Embryonic facial prominence (tissue), 1 donor: Measurements from ENCODE around the gene GLIS1.

Source experiments
- DNase-seq: peaks from one replicate; pipeline ENCODE4 v3.0.0-alpha.2; 2016; ENCODE audit errors: extremely low spot score

Gene GLIS1

GRCh38 chr1:53486395-53487026 is 252.5 kb downstream of the GLIS1 start:
- DNase-seq = no peak

GRCh38 chr1:53485478-53486394 is 253.2 kb downstream of the GLIS1 start:
- peak; percentile 82 for DNase-seq

GRCh38 chr1:53484705-53485477 is 254.1 kb downstream of the GLIS1 start:
- DNase-seq = no peak

- no peak for DNase-seq
These were observed 255.3 kb downstream of the GLIS1 start for GRCh38 chr1:53483656-53484055.

- DNase-seq = no peak
These were observed 255.8 kb downstream of the GLIS1 start for GRCh38 chr1:53483170-53483569.

- no peak for DNase-seq
These were observed 256.4 kb downstream of the GLIS1 start for GRCh38 chr1:53482441-53483153.

GRCh38 chr1:53481456-53481855 is 257.5 kb downstream of the GLIS1 start:
- no peak for DNase-seq

- DNase-seq = no peak
These were observed 258.3 kb downstream of the GLIS1 start for GRCh38 chr1:53480678-53481077.

GRCh38 chr1:53478502-53478818 is 260.5 kb downstream of the GLIS1 start:
- no peak for DNase-seq

GRCh38 chr1:53477651-53478501 is 261.1 kb downstream of the GLIS1 start:
- no peak for DNase-seq

GRCh38 chr1:53476579-53476978 is 262.4 kb downstream of the GLIS1 start:
- no peak for DNase-seq

GRCh38 chr1:53475664-53476063 is 263.3 kb downstream of the GLIS1 start:
- no peak for DNase-seq

GRCh38 chr1:53473463-53473862 is 265.5 kb downstream of the GLIS1 start:
- no peak for DNase-seq

GRCh38 chr1:53471000-53471399 is 268.0 kb downstream of the GLIS1 start:
- no peak for DNase-seq

GRCh38 chr1:53470584-53470983 is 268.4 kb downstream of the GLIS1 start:
- no peak for DNase-seq

GRCh38 chr1:53470155-53470554 is 268.8 kb downstream of the GLIS1 start:
- DNase-seq = no peak

GRCh38 chr1:53469373-53469772 is 269.6 kb downstream of the GLIS1 start:
- DNase-seq = no peak

- no peak for DNase-seq
These were observed 270.6 kb downstream of the GLIS1 start for GRCh38 chr1:53468374-53468773.

- no peak for DNase-seq
These were observed 271.6 kb downstream of the GLIS1 start for GRCh38 chr1:53467391-53467790.

GRCh38 chr1:53465023-53465957 is 273.7 kb downstream of the GLIS1 start:
- DNase-seq = no peak
